OCI-LY3 (cell line): ENCODE measurements around the gene POLR3GL.
A peak's percentile ranks its signal among the peaks of the same experiment; 100 is the strongest.

Experiments used
- H2AFZ ChIP-seq: fragments of 200-600, 300-600 bp; shearing (Covaris generic); 2 replicates; pipeline ENCODE4 v1.6.0; 2014; ENCODE audit warnings: antibody characterized with exemption, low read depth, low read length
- H3K27ac ChIP-seq: fragments of 200-600, 300-600 bp; sonication (generic); 2 replicates; pipeline ENCODE4 v1.5.1; 2014; ENCODE audit warnings: mild to moderate bottlenecking, low read length, moderate library complexity, mixed read lengths
- H3K27me3 ChIP-seq: fragments of 200-600, 300-600 bp; sonication (generic); 2 replicates; pipeline ENCODE4 v1.6.1; 2014; ENCODE audit warnings: low read depth, low read length, mixed read lengths
- H3K36me3 ChIP-seq: fragments of 200-600, 300-600 bp; sonication (generic); replicated peaks from 2 replicates; pipeline ENCODE3; 2014; ENCODE audit warnings: low read depth, low read length, mixed read lengths
- H3K4me1 ChIP-seq: fragments of 300-600, 200-600 bp; sonication (generic); 2 replicates; pipeline ENCODE4 v1.6.1; 2014; ENCODE audit warnings: low read length, mixed read lengths
- H3K4me2 ChIP-seq: fragments of 200-600, 300-600 bp; sonication (generic); 2 replicates; pipeline ENCODE4 v1.6.1; 2014; ENCODE audit warnings: low read length, mixed read lengths
- H3K4me3 ChIP-seq: fragments of 300-600, 200-600 bp; sonication (generic); 2 replicates; pipeline ENCODE4 v1.5.1; 2014; ENCODE audit warnings: antibody characterized with exemption, mild to moderate bottlenecking, low read length, moderate library complexity
- H3K79me2 ChIP-seq: fragments of 300-600, 200-600 bp; shearing (Covaris generic); 2 replicates; pipeline ENCODE4 v1.6.1; 2014; ENCODE audit warnings: mild to moderate bottlenecking, low read length, mixed read lengths
- H3K9ac ChIP-seq: fragments of 300-600, 200-600 bp; shearing (Covaris generic); 2 replicates; pipeline ENCODE4 v1.6.0; 2014; ENCODE audit warnings: mild to moderate bottlenecking, low read length, moderate library complexity
- H3K9me3 ChIP-seq: fragments of 200-600, 300-600 bp; shearing (Covaris generic); 2 replicates; pipeline ENCODE4 v1.6.1; 2014; ENCODE audit warnings: low read length, mixed read lengths; ENCODE audit not compliant: insufficient read depth
- H4K20me1 ChIP-seq: fragments of 200-600, 300-600 bp; sonication (generic); 2 replicates; pipeline ENCODE4 v1.6.1; 2016; ENCODE audit warnings: low read length, mixed read lengths; ENCODE audit not compliant: insufficient read depth
- CTCF ChIP-seq: fragments of 200-600, 300-600 bp; sonication (generic); IDR thresholded peaks from 2 replicates; pipeline ENCODE4 v1.5.1; 2014; ENCODE audit warnings: antibody characterized with exemption, low read length, low read depth
- EZH2phosphoT487 ChIP-seq: fragments of 200-600 bp; shearing (Covaris generic); IDR thresholded peaks from 2 replicates; pipeline ENCODE4 v1.6.1; 2018; ENCODE audit warnings: antibody characterized with exemption, mixed run types, low read depth

Gene POLR3GL

GRCh38 chr1:145959333-145959732 is 5.2 kb upstream of the POLR3GL start:
- Histone ChIP-seq H3K36me3 (no peaks in the 10 kb centered on the region), H2AFZ (no peak overlapping the region), H3K4me2 (no peak overlapping the region), H3K27ac (no peak overlapping the region), H3K4me3 (no peak overlapping the region), H3K4me1 (peaks cover 44% of the 10 kb centered on the region), H3K9me3 (no peaks in the 10 kb centered on the region), H3K79me2 (peaks cover 12% of the 10 kb centered on the region), H4K20me1 (no peaks in the 10 kb centered on the region), H3K27me3 (peaks cover 18% of the 10 kb centered on the region), H3K9ac (no peak overlapping the region)
- TF ChIP-seq EZH2phosphoT487 (no peak), CTCF (no peak)

GRCh38 chr1:145959957-145960467 is 4.5 kb upstream of the POLR3GL start:
- peaks cover 18% of the 10 kb centered on the region for H3K27me3 ChIP-seq

GRCh38 chr1:145960468-145961108 is 3.9 kb upstream of the POLR3GL start:
- H3K9ac ChIP-seq: peak overlapping the region; percentile 73
- no peak for TF ChIP-seq EZH2phosphoT487
- no peaks in the 10 kb centered on the region for H4K20me1 ChIP-seq
- H3K9me3 ChIP-seq: no peaks in the 10 kb centered on the region
- H3K4me3 ChIP-seq: peak overlapping the region; percentile 81
- H3K79me2 ChIP-seq: peaks cover 9% of the 10 kb centered on the region
- no peak overlapping the region for H3K27ac ChIP-seq
- peaks cover 50% of the 10 kb centered on the region for H3K4me1 ChIP-seq
- peaks cover 18% of the 10 kb centered on the region for H3K27me3 ChIP-seq
- H2AFZ ChIP-seq: peak overlapping the region; percentile 24
- H3K36me3 ChIP-seq: no peaks in the 10 kb centered on the region
- H3K4me2 ChIP-seq: peak overlapping the region; percentile 98

More at GRCh38 chr1:145959957-145960467, 4.5 kb upstream of the POLR3GL start:
- H4K20me1 ChIP-seq: no peaks in the 10 kb centered on the region
- H3K27ac ChIP-seq: no peak overlapping the region
- H3K79me2 ChIP-seq: peaks cover 9% of the 10 kb centered on the region
- H3K9ac ChIP-seq: no peak overlapping the region
- no peak overlapping the region for H2AFZ ChIP-seq
- peaks cover 45% of the 10 kb centered on the region for H3K4me1 ChIP-seq
- peak overlapping the region; percentile 81 for H3K4me3 ChIP-seq
- H3K4me2 ChIP-seq: peak overlapping the region; percentile 98
- no peaks in the 10 kb centered on the region for H3K36me3 ChIP-seq
- TF ChIP-seq CTCF (no peak), EZH2phosphoT487 (no peak)
- no peaks in the 10 kb centered on the region for H3K9me3 ChIP-seq

GRCh38 chr1:145961109-145961424 is 3.4 kb upstream of the POLR3GL start:
- Histone ChIP-seq H3K27me3 (peaks cover 18% of the 10 kb centered on the region), H3K4me2 (peak overlapping the region; percentile 98), H3K9ac (peak overlapping the region; percentile 73; the same call in 1 of the 2 replicates), H3K36me3 (no peaks in the 10 kb centered on the region), H3K79me2 (peaks cover 9% of the 10 kb centered on the region), H2AFZ (0 out of 2 replicates have a peak overlapping the region, but pooled peaks have one; percentile 24), H3K4me3 (peak overlapping the region; percentile 81), H3K4me1 (peaks cover 47% of the 10 kb centered on the region), H3K27ac (no peak overlapping the region), H3K9me3 (no peaks in the 10 kb centered on the region), H4K20me1 (no peaks in the 10 kb centered on the region)
- TF ChIP-seq CTCF (no peak), EZH2phosphoT487 (no peak)
